Measurements from ENCODE around the gene CNTRL. TPM values are rescaled to one million over a fixed set of nuclear protein-coding genes. Genes with fewer than 3 reads are reported as not detected.

Gene CNTRL
- total and polyA plus RNA-seq, 2 of the 8 experiments (the other 6 are each of a cell fraction or from before 2014, with no cell fraction given), result 5.1 to 13.9 TPM

DNA sequence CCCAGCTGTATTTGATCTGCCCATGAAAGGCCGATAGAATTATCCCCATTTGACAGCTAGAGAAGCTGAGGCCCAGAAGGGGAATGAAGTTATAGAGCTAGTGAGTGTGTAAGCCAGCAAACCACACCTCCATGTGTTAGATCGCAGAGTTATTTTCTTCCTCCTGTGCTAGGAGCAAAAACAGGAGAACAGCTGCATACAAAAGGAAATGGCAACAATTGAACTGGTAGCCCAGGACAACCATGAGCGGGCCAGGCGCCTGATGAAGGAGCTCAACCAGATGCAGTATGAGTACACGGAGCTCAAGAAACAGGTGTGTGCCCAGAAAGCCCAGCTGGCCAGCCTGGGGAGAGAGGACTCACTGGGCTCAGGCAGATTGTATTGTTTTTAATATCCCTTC lies 96.5 kb downstream of the CNTRL start (continued):
- TF ChIP-seq, protein P1, sequence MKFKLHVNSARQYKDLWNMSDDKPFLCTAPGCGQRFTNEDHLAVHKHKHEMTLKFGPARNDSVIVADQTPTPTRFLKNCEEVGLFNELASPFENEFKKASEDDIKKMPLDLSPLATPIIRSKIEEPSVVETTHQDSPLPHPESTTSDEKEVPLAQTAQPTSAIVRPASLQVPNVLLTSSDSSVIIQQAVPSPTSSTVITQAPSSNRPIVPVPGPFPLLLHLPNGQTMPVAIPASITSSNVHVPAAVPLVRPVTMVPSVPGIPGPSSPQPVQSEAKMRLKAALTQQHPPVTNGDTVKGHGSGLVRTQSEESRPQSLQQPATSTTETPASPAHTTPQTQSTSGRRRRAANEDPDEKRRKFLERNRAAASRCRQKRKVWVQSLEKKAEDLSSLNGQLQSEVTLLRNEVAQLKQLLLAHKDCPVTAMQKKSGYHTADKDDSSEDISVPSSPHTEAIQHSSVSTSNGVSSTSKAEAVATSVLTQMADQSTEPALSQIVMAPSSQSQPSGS (IDR thresholded peaks at IDR 0.05; ENCODE audit: low read length), result no peak
- no peak for TF ChIP-seq KDM1A (IDR thresholded peaks at IDR 0.05; ENCODE audit: borderline replicate concordance, low read length)
